Measurements from ENCODE around the gene RELN. TPM values are rescaled to one million over a fixed set of nuclear protein-coding genes. Genes with fewer than 3 reads are reported as not detected.

Gene RELN
- total and polyA plus RNA-seq, 2 experiments from 2014 or later, result 3.9 to 22.0 TPM

- TF ChIP-seq EZH2 (IDR thresholded peaks at IDR 0.05; ENCODE audit: borderline replicate concordance) (no peak), CTCF (IDR thresholded peaks at IDR 0.05; ENCODE audit: poor library complexity) (no peak)
- 75% methylated on average over 2 of the region's 2 CpGs for WGBS (ENCODE audit: low lambda C conversion rate, missing lambda C conversion rate)
- Histone ChIP-seq H3K27me3 (no peaks in the 10 kb centered on the region), H2AFZ (no peak overlapping the region), H3K9me2 (replicated peaks; ENCODE audit: insufficient read depth) (no peaks in the 10 kb centered on the region), H3K79me2 (no peaks in the 10 kb centered on the region), H3K27ac (no peak overlapping the region), H3K4me3 (no peak overlapping the region), H3K4me2 (no peak overlapping the region), H3K9me3 (ENCODE audit: low read depth) (no peaks in the 10 kb centered on the region), H3K4me1 (ENCODE audit: insufficient read depth) (no peaks in the 10 kb centered on the region), H4K20me1 (ENCODE audit: insufficient read depth, poor library complexity, severe bottlenecking) (no peaks in the 10 kb centered on the region), H3K36me3 (replicated peaks; ENCODE audit: insufficient read depth, low read depth) (no peaks in the 10 kb centered on the region)
- DNase-seq (ENCODE audit: low spot score), result no peak
These were observed 35.2 kb upstream of the RELN start for GRCh38 chr7:104024632-104025031.

GRCh38 chr7:104023100-104023499 lies 33.6 kb upstream of the RELN start:
- Histone ChIP-seq H3K4me3 (no peak overlapping the region), H3K27ac (no peak overlapping the region), H3K36me3 (replicated peaks; ENCODE audit: insufficient read depth, low read depth) (no peaks in the 10 kb centered on the region), H3K9me2 (replicated peaks; ENCODE audit: insufficient read depth) (no peaks in the 10 kb centered on the region), H3K79me2 (no peaks in the 10 kb centered on the region), H2AFZ (no peak overlapping the region), H3K27me3 (no peaks in the 10 kb centered on the region), H3K9me3 (ENCODE audit: low read depth) (no peaks in the 10 kb centered on the region), H3K4me1 (ENCODE audit: insufficient read depth) (no peaks in the 10 kb centered on the region), H4K20me1 (ENCODE audit: insufficient read depth, poor library complexity, severe bottlenecking) (no peaks in the 10 kb centered on the region), H3K4me2 (no peak overlapping the region)
- no peak for TF ChIP-seq EZH2 (IDR thresholded peaks at IDR 0.05; ENCODE audit: borderline replicate concordance)
- TF ChIP-seq CTCF (IDR thresholded peaks at IDR 0.05; ENCODE audit: poor library complexity), result no peak
- TF ChIP-seq EZH2phosphoT487 (IDR thresholded peaks at IDR 0.05; ENCODE audit: low read depth, severe bottlenecking, unreplicated experiment), result no peak
- WGBS (ENCODE audit: low lambda C conversion rate, missing lambda C conversion rate), result 92% methylated on average over 3 of the region's 3 CpGs
- no peak for DNase-seq (ENCODE audit: low spot score)

- TF ChIP-seq CTCF (IDR thresholded peaks at IDR 0.05; ENCODE audit: poor library complexity) (no peak), EZH2 (IDR thresholded peaks at IDR 0.05; ENCODE audit: borderline replicate concordance) (no peak), EZH2phosphoT487 (IDR thresholded peaks at IDR 0.05; ENCODE audit: low read depth, severe bottlenecking, unreplicated experiment) (no peak)
- no peaks in the 10 kb centered on the region for H3K27me3 ChIP-seq
- H4K20me1 ChIP-seq (ENCODE audit: insufficient read depth, poor library complexity, severe bottlenecking), result no peaks in the 10 kb centered on the region
- 89% methylated on average over 1 of the region's 1 CpG for WGBS (ENCODE audit: low lambda C conversion rate, missing lambda C conversion rate)
- DNase-seq (ENCODE audit: low spot score), result no peak
- no peaks in the 10 kb centered on the region for H3K4me1 ChIP-seq (ENCODE audit: insufficient read depth)
- H3K4me2 ChIP-seq, result no peak overlapping the region
- no peak overlapping the region for H3K4me3 ChIP-seq
- H3K36me3 ChIP-seq (replicated peaks; ENCODE audit: insufficient read depth, low read depth), result no peaks in the 10 kb centered on the region
- H3K79me2 ChIP-seq, result no peaks in the 10 kb centered on the region
- H3K9me3 ChIP-seq (ENCODE audit: low read depth), result no peaks in the 10 kb centered on the region
- H3K27ac ChIP-seq, result no peak overlapping the region
- no peaks in the 10 kb centered on the region for H3K9me2 ChIP-seq (replicated peaks; ENCODE audit: insufficient read depth)
- H2AFZ ChIP-seq, result no peak overlapping the region
These were observed 29.0 kb upstream of the RELN start for GRCh38 chr7:104018425-104018824.

GRCh38 chr7:104017001-104017400 lies 27.5 kb upstream of the RELN start:
- DNase-seq (ENCODE audit: low spot score), result no peak
- H3K9me2 ChIP-seq (replicated peaks; ENCODE audit: insufficient read depth), result no peaks in the 10 kb centered on the region
- no peaks in the 10 kb centered on the region for H4K20me1 ChIP-seq (ENCODE audit: insufficient read depth, poor library complexity, severe bottlenecking)
- no peaks in the 10 kb centered on the region for H3K36me3 ChIP-seq (replicated peaks; ENCODE audit: insufficient read depth, low read depth)
- H3K27me3 ChIP-seq, result no peaks in the 10 kb centered on the region
- 85% methylated on average over 2 of the region's 2 CpGs for WGBS (ENCODE audit: low lambda C conversion rate, missing lambda C conversion rate)
- TF ChIP-seq EZH2 (IDR thresholded peaks at IDR 0.05; ENCODE audit: borderline replicate concordance) (no peak), EZH2phosphoT487 (IDR thresholded peaks at IDR 0.05; ENCODE audit: low read depth, severe bottlenecking, unreplicated experiment) (no peak), CTCF (IDR thresholded peaks at IDR 0.05; ENCODE audit: poor library complexity) (no peak)
- no peaks in the 10 kb centered on the region for H3K4me1 ChIP-seq (ENCODE audit: insufficient read depth)
- no peaks in the 10 kb centered on the region for H3K9me3 ChIP-seq (ENCODE audit: low read depth)
- no peaks in the 10 kb centered on the region for H3K79me2 ChIP-seq
- H2AFZ ChIP-seq, result no peak overlapping the region
- no peak overlapping the region for H3K4me3 ChIP-seq
- no peak overlapping the region for H3K27ac ChIP-seq
- no peak overlapping the region for H3K4me2 ChIP-seq

Data from hepatocyte (in vitro differentiated cells).